BLaER1 treated with 17β-estradiol and CSF1 and Interleukin-3, amounts not matched to agents 10 nM and 100 nM (cell line): ENCODE data around the gene RCAN3.
"Not testable (repeated sequence)": the region's sequence is repeated elsewhere in the genome, so short reads cannot be mapped to it uniquely, and the experiment has no call there.

Experiments
- H3K27ac ChIP-seq, 11 experiments: shearing (Covaris generic); formaldehyde crosslinking; 2 replicates each; pipeline ENCODE4 v1.8.1; 2022
- H3K27me3 ChIP-seq, 11 experiments: shearing (Covaris generic); formaldehyde crosslinking; 2 replicates each; pipeline ENCODE4 v1.8.1; 2022
- H3K36me3 ChIP-seq, 11 experiments: shearing (Covaris generic); formaldehyde crosslinking; 2 replicates each; pipeline ENCODE4 v1.8.1; 2022
- H3K4me1 ChIP-seq, 10 experiments: shearing (Covaris generic); formaldehyde crosslinking; 2 replicates each; pipeline ENCODE4 v1.8.1; 2022
- H3K4me2 ChIP-seq, 11 experiments: shearing (Covaris generic); formaldehyde crosslinking; 2 replicates each; pipeline ENCODE4 v1.8.1; 2022
- H3K4me3 ChIP-seq, 10 experiments: shearing (Covaris generic); formaldehyde crosslinking; 2 replicates each; pipeline ENCODE4 v1.8.1; 2022
- H3K9ac ChIP-seq, 11 experiments: shearing (Covaris generic); formaldehyde crosslinking; 2 replicates each; pipeline ENCODE4 v1.8.1; 2022
- H3K9me3 ChIP-seq, 11 experiments: shearing (Covaris generic); formaldehyde crosslinking; replicated peaks in 1 of 11; 2 replicates each; pipeline ENCODE4 v1.8.1; 2022
- H4K20me1 ChIP-seq, 11 experiments: shearing (Covaris generic); formaldehyde crosslinking; 2 replicates each; pipeline ENCODE4 v1.8.1; 2022
- Cebpa-rat ChIP-seq, 11 experiments: shearing (Covaris generic); IDR thresholded peaks; 2 replicates each; pipeline ENCODE4 v1.8.1; 2022

The RCAN3 gene

GRCh38 chr1:24481101-24481500 lies 21.5 kb upstream of the RCAN3 start:
- H3K4me2 ChIP-seq, result peak overlapping the region; percentile 45 to 77 (median 65)

DNA sequence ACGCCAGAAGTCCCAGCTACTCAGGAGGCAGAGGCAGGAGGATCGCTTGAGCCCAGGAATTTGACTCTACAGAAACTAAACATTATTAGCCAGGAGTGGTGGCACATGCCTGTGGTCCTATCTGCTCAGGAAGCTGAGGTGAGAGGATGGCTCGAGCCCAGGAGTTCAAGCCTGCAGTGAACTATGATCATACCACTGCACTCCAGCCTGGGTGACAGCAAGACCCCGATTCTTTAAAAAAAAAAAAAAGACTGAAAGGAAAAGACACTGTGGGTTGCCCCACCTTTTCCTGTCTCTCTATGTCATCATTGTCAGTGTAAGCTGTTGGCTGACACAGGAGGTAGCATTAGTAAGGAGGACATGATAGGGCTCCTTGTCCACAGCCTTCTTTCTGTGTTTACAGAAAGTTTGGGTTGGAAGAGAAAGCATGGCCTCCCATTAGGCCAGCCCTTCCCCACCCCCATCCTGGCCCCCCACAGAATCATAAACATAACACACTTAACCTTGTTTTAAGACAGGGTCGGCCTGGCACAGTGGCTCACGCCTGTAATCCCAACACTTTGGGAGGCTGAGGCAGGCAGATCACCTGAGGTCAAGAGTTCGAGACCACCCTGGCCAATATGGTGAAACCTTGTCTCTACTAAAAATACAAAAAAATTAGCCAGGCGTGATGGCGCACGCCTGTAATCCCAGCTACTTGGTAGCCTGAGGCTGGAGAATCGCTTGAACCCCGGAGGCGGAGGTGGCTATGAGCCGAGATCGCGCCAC lies 20.6 kb upstream of the RCAN3 start:
- peak overlapping the region; percentile 33 to 79 (median 72); a peak in 19 of 22 replicates for H3K27ac ChIP-seq
- peak overlapping the region in 1 of 10 experiments; percentile 27; a peak in 1 of 20 replicates for H3K4me3 ChIP-seq
- H4K20me1 ChIP-seq, result no peaks in the 10 kb centered on the region
- peaks cover 0 to 6% (median 0%) of the 10 kb centered on the region in 11 experiments; a peak in 1 of 22 replicates for H3K9me3 ChIP-seq
- peak overlapping the region in 9 of 11 experiments; percentile 1 to 56 (median 21); a peak in 9 of 22 replicates for H3K9ac ChIP-seq
- H3K4me2 ChIP-seq, result peak overlapping the region; percentile 45 to 77 (median 65)
- no peaks in the 10 kb centered on the region for H3K27me3 ChIP-seq
- no peaks in the 10 kb centered on the region for H3K36me3 ChIP-seq
- H3K4me1 ChIP-seq, result peaks cover 28 to 47% (median 42%) of the 10 kb centered on the region in 10 experiments
- TF ChIP-seq Cebpa-rat (IDR thresholded peaks at IDR 0.05), result no peak

More at GRCh38 chr1:24481101-24481500, 21.5 kb upstream of the RCAN3 start:
- peaks cover 22 to 39% (median 33%) of the 10 kb centered on the region in 10 experiments for H3K4me1 ChIP-seq
- peaks cover 0 to 6% (median 0%) of the 10 kb centered on the region in 11 experiments; a peak in 1 of 22 replicates for H3K9me3 ChIP-seq
- peak overlapping the region in 8 of 11 experiments; percentile 1 to 56 (median 22); a peak in 9 of 22 replicates for H3K9ac ChIP-seq
- TF ChIP-seq Cebpa-rat (IDR thresholded peaks at IDR 0.05), result no peak
- no peaks in the 10 kb centered on the region for H3K27me3 ChIP-seq
- no peaks in the 10 kb centered on the region for H3K36me3 ChIP-seq
- H3K27ac ChIP-seq, result peak overlapping the region; percentile 33 to 79 (median 72); a peak in 20 of 22 replicates
- H4K20me1 ChIP-seq, result no peaks in the 10 kb centered on the region
- no peak overlapping the region for H3K4me3 ChIP-seq

- TF ChIP-seq Cebpa-rat (IDR thresholded peaks at IDR 0.05), result no peak
- H3K4me1 ChIP-seq, result peaks cover 30 to 54% (median 49%) of the 10 kb centered on the region in 10 experiments
- H3K9me3 ChIP-seq, result peaks cover 0 to 6% (median 0%) of the 10 kb centered on the region in 11 experiments; a peak in 1 of 22 replicates
- no peaks in the 10 kb centered on the region for H3K36me3 ChIP-seq
- H3K4me2 ChIP-seq, result no peak overlapping the region
- no peaks in the 10 kb centered on the region for H3K27me3 ChIP-seq
- H3K9ac ChIP-seq, result no peak overlapping the region
- H3K4me3 ChIP-seq, result no peak overlapping the region
- H3K27ac ChIP-seq, result no peak overlapping the region
- no peaks in the 10 kb centered on the region for H4K20me1 ChIP-seq
Measured at GRCh38 chr1:24483441-24483840, 19.2 kb upstream of the RCAN3 start.

GRCh38 chr1:24484199-24484598 lies 18.4 kb upstream of the RCAN3 start:
- peaks cover 30 to 54% (median 49%) of the 10 kb centered on the region in 10 experiments for H3K4me1 ChIP-seq
- no peak for TF ChIP-seq Cebpa-rat (IDR thresholded peaks at IDR 0.05)
- no peaks in the 10 kb centered on the region for H3K36me3 ChIP-seq
- no peak overlapping the region for H3K27ac ChIP-seq
- H3K4me3 ChIP-seq, result no peak overlapping the region
- H3K27me3 ChIP-seq, result no peaks in the 10 kb centered on the region
- H3K9me3 ChIP-seq, result peaks cover 0 to 12% (median 3%) of the 10 kb centered on the region in 11 experiments; a peak in 12 of 22 replicates
- H3K4me2 ChIP-seq, result peak overlapping the region in 3 of 11 experiments; percentile 20 to 32 (median 29); a peak in 3 of 22 replicates
- no peak overlapping the region for H3K9ac ChIP-seq
- H4K20me1 ChIP-seq, result no peaks in the 10 kb centered on the region

- Histone ChIP-seq H3K27me3 (no peaks in the 10 kb centered on the region), H3K4me2 (peak overlapping the region; percentile 33 to 74 (median 61)), H3K9me3 (peaks cover 14 to 30% (median 20%) of the 10 kb centered on the region in 11 experiments), H4K20me1 (no peaks in the 10 kb centered on the region), H3K27ac (peak overlapping the region in 7 of 11 experiments; percentile 5 to 56 (median 48); a peak in 11 of 22 replicates), H3K36me3 (no peaks in the 10 kb centered on the region), H3K9ac (peak overlapping the region in 2 of 11 experiments; percentile 1 to 16; a peak in 2 of 22 replicates), H3K4me1 (peaks cover 17 to 42% (median 35%) of the 10 kb centered on the region in 10 experiments), H3K4me3 (peak overlapping the region in 1 of 10 experiments; percentile 31; a peak in 1 of 20 replicates)
- TF ChIP-seq Cebpa-rat (IDR thresholded peaks at IDR 0.05), result no peak
Measured at GRCh38 chr1:24486331-24487065, 16.1 kb upstream of the RCAN3 start.

GRCh38 chr1:24487455-24487854 lies 15.2 kb upstream of the RCAN3 start:
- Histone ChIP-seq H3K9ac (no peak overlapping the region), H3K27ac (no peak overlapping the region), H4K20me1 (no peaks in the 10 kb centered on the region), H3K4me2 (peak overlapping the region in 8 of 11 experiments; percentile 29 to 74 (median 52); a peak in 8 of 22 replicates), H3K9me3 (peaks cover 14 to 28% (median 20%) of the 10 kb centered on the region in 11 experiments), H3K36me3 (no peaks in the 10 kb centered on the region), H3K4me3 (no peak overlapping the region), H3K4me1 (peaks cover 8 to 34% (median 26%) of the 10 kb centered on the region in 10 experiments), H3K27me3 (no peaks in the 10 kb centered on the region)
- TF ChIP-seq Cebpa-rat (IDR thresholded peaks at IDR 0.05), result no peak

DNA sequence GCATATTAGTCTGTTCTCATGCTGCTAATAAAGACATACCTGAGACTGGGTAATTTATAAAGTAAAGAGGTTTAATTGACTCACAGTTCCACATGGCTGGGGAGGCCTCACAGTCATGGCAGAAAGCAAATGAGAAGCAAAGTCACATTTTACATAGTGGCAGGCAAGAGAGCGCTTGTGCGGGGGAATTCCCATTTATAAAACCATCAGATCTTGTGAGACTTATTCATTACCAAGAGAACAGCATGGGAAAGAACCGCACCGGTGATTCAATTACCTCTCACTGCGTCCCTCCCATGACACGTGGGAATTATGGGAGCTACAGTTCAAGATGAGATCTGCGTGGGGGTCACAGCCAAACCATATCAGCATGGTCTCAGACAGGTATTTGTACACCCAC lies 14.5 kb upstream of the RCAN3 start:
- not testable (repeated sequence) for H4K20me1 ChIP-seq, H3K27ac ChIP-seq, H3K27me3 ChIP-seq, H3K4me3 ChIP-seq, H3K36me3 ChIP-seq, H3K9ac ChIP-seq
- Histone ChIP-seq H3K9me3 (peaks cover 14 to 24% (median 20%) of the 10 kb centered on the region in 11 experiments), H3K4me2 (peak overlapping the region in 1 of 11 experiments; percentile 24; a peak in 2 of 22 replicates), H3K4me1 (peaks cover 8 to 34% (median 25%) of the 10 kb centered on the region in 10 experiments)

DNA sequence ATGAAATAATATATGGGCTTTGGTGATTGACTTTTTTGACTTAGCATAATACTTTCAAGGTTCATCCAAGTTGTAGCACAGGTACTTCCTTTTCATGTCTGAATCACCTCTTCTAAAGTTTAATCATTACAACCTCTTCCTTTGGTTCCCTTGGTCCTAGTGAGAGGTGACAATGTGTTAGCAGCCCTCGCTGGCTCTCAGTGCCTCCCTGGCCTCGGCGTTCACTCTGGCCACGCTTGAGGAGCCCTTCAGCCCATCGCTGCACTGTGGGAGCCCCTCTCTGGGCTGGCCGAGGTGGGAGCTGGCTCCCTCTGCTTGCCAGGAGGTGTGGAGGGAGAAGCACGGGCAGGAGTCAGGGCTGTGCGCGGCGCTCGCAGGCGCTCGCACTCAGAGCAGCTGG lies 13.0 kb upstream of the RCAN3 start:
- Histone ChIP-seq H3K4me1 (peaks cover 8 to 30% (median 24%) of the 10 kb centered on the region in 10 experiments), H3K9ac (no peak overlapping the region), H4K20me1 (no peaks in the 10 kb centered on the region), H3K4me3 (no peak overlapping the region), H3K27me3 (no peaks in the 10 kb centered on the region), H3K9me3 (peaks cover 14 to 24% (median 20%) of the 10 kb centered on the region in 11 experiments), H3K4me2 (no peak overlapping the region), H3K36me3 (no peaks in the 10 kb centered on the region), H3K27ac (no peak overlapping the region)
- no peak for TF ChIP-seq Cebpa-rat (IDR thresholded peaks at IDR 0.05)
